Prostate gland (tissue), 2 donors: ENCODE results near the gene IL2RA. TPM values are rescaled to one million over a fixed set of nuclear protein-coding genes. Genes with fewer than 3 reads are reported as not detected.
"Not testable (repeated sequence)": the region's sequence is repeated elsewhere in the genome, so short reads cannot be mapped to it uniquely, and the experiment has no call there.

Experiments
- DNase-seq: peaks from one replicate; pipeline ENCODE4 v3.0.0-alpha.2; 2019; ENCODE audit warnings: low spot score
- H3K27ac ChIP-seq, 2 donors: fragments of 200-600 bp; sonication (generic); 2 replicates each; pipeline ENCODE4 v1.5.1; 2017 to 2019
- H3K27me3 ChIP-seq: fragments of 200-600 bp; sonication (generic); replicated peaks from 2 replicates; pipeline ENCODE4 v1.5.1; 2019; ENCODE audit not compliant: insufficient read depth
- H3K36me3 ChIP-seq, 2 donors: fragments of 200-600 bp; sonication (generic); 1 replicate in 1 of 2; 2 replicates in 1 of 2; pipeline versions ENCODE4 v1.5.1 to v1.8.1; 2017 to 2019
- H3K4me1 ChIP-seq: fragments of 200-600 bp; sonication (generic); replicated peaks from 2 replicates; pipeline ENCODE4 v1.5.1; 2019
- H3K4me3 ChIP-seq, 2 donors: fragments of 200-600 bp; sonication (generic); 2 replicates each; pipeline ENCODE4 v1.5.1; 2017 to 2019
- H3K9me3 ChIP-seq: fragments of 200-600 bp; sonication (generic); 2 replicates; pipeline ENCODE4 v1.5.1; 2017
- POLR2A ChIP-seq: fragments of 450-650 bp; IDR thresholded peaks from one replicate; pipeline ENCODE4 v1.6.1; 2016; ENCODE audit warnings: antibody characterized with exemption, mild to moderate bottlenecking
- POLR2AphosphoS5 ChIP-seq: sonication (generic); formaldehyde crosslinking; IDR thresholded peaks from one replicate; pipeline ENCODE4 v1.6.1; 2017; ENCODE audit warnings: antibody characterized with exemption
- WGBS: methylation state at CpG from one replicate; pipeline ENCODE4 v1.1.5; 2018; 5-methylcytosine and 5-hydroxymethylcytosine counted together
- intact Hi-C: fragments of 100-400 bp; cut with DNase I; formaldehyde crosslinking; loops from one replicate; pipeline ENCODE4 v1.14.2; 2022
- small RNA-seq, 2 donors: library from RNA; depleted of rRNA; stranded (forward); fragments of <200 nt; gene quantifications; one replicate each; pipeline ENCODE3, GENCODE V24; 2016
- total RNA-seq, 2 donors: library from RNA; depleted of rRNA; stranded (reverse); fragments of >200 nt; gene quantifications; one replicate each; pipeline ENCODE4 v1.1.0, GENCODE V29; 2016
- TF ChIP-seq, protein P1 (sequence below), 4 experiments: fragments of 200-600 bp in 2 of 4; fragments of 450-650 bp in 2 of 4; sonication (generic) in 2 of 4; IDR thresholded peaks; 1 replicate in 3 of 4; 2 replicates in 1 of 4; pipeline ENCODE4 v1.5.1; 2016 to 2019; ENCODE audit warnings: antibody characterized with exemption in 4 of 4, mild to moderate bottlenecking in 2 of 4, moderate library complexity in 2 of 4

Gene IL2RA
- total RNA-seq, 2 donors from 2014 or later = 1.9 TPM; not detected in 1

DNA sequence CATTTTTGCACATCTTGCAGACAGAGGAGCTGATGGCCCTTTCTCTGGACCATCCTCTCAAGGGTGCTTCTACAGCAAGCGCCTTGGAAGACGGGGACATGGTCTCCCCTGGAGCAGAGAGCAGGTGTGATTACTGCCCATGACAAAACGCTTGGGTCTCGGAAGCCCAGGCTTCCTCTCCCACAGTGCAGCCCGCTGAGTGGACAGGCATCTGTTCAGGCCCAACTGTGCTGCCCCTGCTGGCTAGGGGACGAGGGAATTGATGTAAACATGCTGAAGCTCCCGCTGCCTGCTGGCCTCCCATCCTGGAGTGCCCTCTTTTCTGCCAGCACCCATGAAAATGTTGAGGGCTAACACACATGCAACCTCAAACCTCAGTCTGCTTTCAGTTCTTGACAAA, 99.1 kb downstream of the IL2RA start:
- Histone ChIP-seq H3K4me3 (no peak overlapping the region), H3K4me1 (no peaks in the 10 kb centered on the region), H3K9me3 (no peaks in the 10 kb centered on the region), H3K36me3 (no peaks in the 10 kb centered on the region), H3K27ac (no peak overlapping the region), H3K27me3 (no peaks in the 10 kb centered on the region)
- WGBS = 94% methylated on average over 7 of the region's 7 CpGs
- no peak for DNase-seq
- no peak for TF ChIP-seq POLR2AphosphoS5
- TF ChIP-seq POLR2A = no peak
- intact Hi-C loops = no loop called here

DNA sequence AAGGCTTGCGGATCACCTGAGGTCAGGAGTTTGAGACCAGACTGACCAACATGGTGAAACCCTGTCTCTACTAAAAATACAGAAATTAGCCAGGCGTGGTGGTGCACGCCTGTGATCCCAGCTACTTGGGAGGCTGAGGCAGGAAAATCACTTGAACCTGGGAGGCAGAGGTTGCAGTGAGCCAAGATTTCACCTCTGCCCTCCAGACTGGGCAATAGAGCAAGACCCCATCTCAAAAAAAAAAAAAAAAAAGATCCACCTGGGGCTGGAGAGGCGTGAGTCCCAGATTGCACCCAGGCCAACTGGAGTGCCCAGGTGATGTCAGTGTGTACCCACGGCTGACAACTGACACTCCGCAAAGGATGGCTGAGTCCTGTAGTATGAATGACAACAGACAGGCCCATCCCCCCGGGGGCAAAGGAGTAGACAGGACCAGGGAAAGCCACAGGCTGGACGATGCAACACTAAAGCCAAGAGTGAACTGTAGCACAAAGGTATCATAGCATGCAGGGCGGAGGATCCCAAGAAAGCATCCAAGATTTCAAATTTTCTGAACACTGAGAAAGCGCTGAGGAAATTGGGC, 99.7 kb downstream of the IL2RA start:
- H3K4me1 ChIP-seq, H3K27me3 ChIP-seq, H3K27ac ChIP-seq, H3K4me3 ChIP-seq, H3K9me3 ChIP-seq, H3K36me3 ChIP-seq, intact Hi-C loops, DNase-seq: not testable (repeated sequence)
- 96% methylated on average over 10 of the region's 10 CpGs for WGBS

DNA sequence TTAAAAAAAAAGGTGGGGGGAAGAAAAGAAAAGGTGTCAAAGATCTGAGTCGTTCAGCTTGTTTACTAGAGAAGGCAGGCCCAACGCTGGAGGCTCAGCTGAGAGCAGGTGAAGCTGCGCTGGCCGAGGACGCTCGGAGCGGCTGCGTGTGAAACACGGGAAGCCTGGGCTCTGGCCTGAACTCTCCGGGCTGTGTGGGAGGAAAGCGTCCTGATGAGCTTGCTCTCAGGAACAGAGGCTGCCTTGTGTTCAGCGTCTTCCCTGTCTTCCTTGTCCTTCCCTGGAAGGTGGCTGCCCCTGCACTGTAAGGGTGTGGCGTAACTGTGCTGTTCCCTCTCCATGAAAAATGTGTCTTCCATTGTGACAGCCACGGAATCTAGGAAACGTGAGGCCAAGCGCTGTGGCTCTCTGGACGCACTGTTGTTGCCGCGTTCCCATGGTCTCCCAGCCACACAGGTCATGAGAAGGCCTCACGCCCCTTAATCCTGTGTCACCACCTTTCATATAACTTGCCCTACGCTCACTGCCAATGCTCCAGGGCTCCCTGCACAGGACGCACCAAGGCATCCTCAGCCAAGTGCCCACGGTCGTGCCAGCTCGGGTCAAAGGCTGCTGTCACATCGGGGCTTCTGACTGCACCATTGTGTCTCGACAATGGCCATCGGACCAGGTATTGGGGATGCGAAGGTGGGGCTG, 100.6 kb downstream of the IL2RA start:
- H3K27me3 ChIP-seq = no peaks in the 10 kb centered on the region
- intact Hi-C loops = no loop called here
- H3K36me3 ChIP-seq = no peaks in the 10 kb centered on the region
- no peaks in the 10 kb centered on the region for H3K4me1 ChIP-seq
- no peak overlapping the region for H3K27ac ChIP-seq
- 88% methylated on average over 29 of the region's 29 CpGs for WGBS
- TF ChIP-seq POLR2AphosphoS5 (no peak), POLR2A (no peak)
- TF ChIP-seq, protein P1, sequence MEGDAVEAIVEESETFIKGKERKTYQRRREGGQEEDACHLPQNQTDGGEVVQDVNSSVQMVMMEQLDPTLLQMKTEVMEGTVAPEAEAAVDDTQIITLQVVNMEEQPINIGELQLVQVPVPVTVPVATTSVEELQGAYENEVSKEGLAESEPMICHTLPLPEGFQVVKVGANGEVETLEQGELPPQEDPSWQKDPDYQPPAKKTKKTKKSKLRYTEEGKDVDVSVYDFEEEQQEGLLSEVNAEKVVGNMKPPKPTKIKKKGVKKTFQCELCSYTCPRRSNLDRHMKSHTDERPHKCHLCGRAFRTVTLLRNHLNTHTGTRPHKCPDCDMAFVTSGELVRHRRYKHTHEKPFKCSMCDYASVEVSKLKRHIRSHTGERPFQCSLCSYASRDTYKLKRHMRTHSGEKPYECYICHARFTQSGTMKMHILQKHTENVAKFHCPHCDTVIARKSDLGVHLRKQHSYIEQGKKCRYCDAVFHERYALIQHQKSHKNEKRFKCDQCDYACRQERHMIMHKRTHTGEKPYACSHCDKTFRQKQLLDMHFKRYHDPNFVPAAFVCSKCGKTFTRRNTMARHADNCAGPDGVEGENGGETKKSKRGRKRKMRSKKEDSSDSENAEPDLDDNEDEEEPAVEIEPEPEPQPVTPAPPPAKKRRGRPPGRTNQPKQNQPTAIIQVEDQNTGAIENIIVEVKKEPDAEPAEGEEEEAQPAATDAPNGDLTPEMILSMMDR (IDR thresholded peaks at IDR 0.05) = no peak
- no peaks in the 10 kb centered on the region for H3K9me3 ChIP-seq
- H3K4me3 ChIP-seq = no peak overlapping the region
- no peak for DNase-seq

DNA sequence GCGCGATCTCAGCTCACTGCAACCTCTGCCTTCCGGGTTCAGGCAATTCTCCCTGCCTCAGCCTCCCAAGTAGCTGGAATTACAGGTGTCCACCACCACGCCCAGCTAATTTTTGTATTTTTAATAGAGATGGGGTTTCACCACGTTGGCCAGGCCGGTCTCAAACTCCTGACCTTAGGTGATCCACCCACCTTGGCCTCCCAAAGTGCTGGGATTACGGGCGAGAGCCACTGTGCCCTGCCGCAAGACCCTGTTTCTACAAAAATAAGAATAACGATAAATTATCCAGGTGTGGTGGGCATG, 101.2 kb downstream of the IL2RA start:
- H3K36me3 ChIP-seq, H3K4me1 ChIP-seq, H3K27ac ChIP-seq, H3K4me3 ChIP-seq, H3K9me3 ChIP-seq, H3K27me3 ChIP-seq, DNase-seq, intact Hi-C loops: not testable (repeated sequence)
- WGBS = 89% methylated on average over 10 of the region's 10 CpGs

Small RNA genes lying within 50 kb of the gene (small RNA-seq; reads per million reads assigned to genes)
- gene RF00397 = 0 reads per million in 2 donors

Other genes starting within 250 kb of the IL2RA start
- gene GDI2, start 248.9 kb downstream of the IL2RA start, total RNA-seq = 100 to 1,000 TPM; 186 to 218 TPM
- 10 to 100 TPM; 14.4 to 20.1 TPM for gene ANKRD16, start 172.5 kb downstream of the IL2RA start, total RNA-seq
- 100 to 1,000 TPM in 1 of 2 donors, 10 to 100 TPM in 1; 75.0 to 172 TPM for gene FBH1, start 172.1 kb downstream of the IL2RA start, total RNA-seq
- gene IL15RA, start 84.8 kb downstream of the IL2RA start, total RNA-seq = 10 to 100 TPM; 11.7 to 18.5 TPM
- 10 to 100 TPM; 40.5 to 59.2 TPM for gene RBM17, start 26.7 kb upstream of the IL2RA start, total RNA-seq
- gene PFKFB3, start 140.6 kb upstream of the IL2RA start, total RNA-seq = 10 to 100 TPM; 24.3 to 52.7 TPM